ENCODE results near the gene MGST2. TPM values are rescaled to one million over a fixed set of nuclear protein-coding genes. Genes with fewer than 3 reads are reported as not detected.

MGST2 gene
- total and polyA plus RNA-seq, 4 donors: 69.6 to 170 (median 90.7) TPM

DNA sequence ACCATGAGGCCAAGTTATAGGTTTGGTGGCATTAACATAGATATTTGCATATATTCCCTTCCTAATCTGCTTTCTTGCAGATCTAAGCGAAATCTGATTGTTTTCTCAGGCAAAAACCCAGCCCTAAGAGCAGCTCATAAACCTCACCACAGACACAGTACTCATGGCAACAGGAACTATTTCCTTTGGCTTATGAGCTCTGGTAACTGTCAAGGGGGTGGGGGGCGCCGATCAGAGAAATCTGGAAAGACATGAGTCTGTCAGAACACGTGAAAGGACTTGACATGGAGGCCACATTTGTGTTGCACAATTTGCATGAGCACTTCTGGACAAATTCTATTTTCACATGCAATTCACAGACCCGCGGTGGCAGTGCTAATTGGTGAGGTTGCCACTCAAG lies 83.7 kb downstream of the MGST2 start:
- TF ChIP-seq GABPA (IDR thresholded peaks at IDR 0.05 in 1 of 2, conservative IDR thresholded peaks at IDR 0.05 in 1 of 2) (no peak), SP1 (IDR thresholded peaks at IDR 0.05) (no peak), FOXA1 (IDR thresholded peaks at IDR 0.05) (no peak), EGR1 (IDR thresholded peaks at IDR 0.05; ENCODE audit: low read depth in 2 of 2) (no peak), TAF1 (conservative IDR thresholded peaks at IDR 0.05) (no peak)
- TF ChIP-seq, protein P1, sequence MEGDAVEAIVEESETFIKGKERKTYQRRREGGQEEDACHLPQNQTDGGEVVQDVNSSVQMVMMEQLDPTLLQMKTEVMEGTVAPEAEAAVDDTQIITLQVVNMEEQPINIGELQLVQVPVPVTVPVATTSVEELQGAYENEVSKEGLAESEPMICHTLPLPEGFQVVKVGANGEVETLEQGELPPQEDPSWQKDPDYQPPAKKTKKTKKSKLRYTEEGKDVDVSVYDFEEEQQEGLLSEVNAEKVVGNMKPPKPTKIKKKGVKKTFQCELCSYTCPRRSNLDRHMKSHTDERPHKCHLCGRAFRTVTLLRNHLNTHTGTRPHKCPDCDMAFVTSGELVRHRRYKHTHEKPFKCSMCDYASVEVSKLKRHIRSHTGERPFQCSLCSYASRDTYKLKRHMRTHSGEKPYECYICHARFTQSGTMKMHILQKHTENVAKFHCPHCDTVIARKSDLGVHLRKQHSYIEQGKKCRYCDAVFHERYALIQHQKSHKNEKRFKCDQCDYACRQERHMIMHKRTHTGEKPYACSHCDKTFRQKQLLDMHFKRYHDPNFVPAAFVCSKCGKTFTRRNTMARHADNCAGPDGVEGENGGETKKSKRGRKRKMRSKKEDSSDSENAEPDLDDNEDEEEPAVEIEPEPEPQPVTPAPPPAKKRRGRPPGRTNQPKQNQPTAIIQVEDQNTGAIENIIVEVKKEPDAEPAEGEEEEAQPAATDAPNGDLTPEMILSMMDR (IDR thresholded peaks at IDR 0.05; ENCODE audit: low read depth, low read length, missing input control): no peak
- TF ChIP-seq, protein P2, sequence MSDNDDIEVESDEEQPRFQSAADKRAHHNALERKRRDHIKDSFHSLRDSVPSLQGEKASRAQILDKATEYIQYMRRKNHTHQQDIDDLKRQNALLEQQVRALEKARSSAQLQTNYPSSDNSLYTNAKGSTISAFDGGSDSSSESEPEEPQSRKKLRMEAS (IDR thresholded peaks at IDR 0.05): no peak
- Histone ChIP-seq H3K36me3 (ENCODE audit: control insufficient read depth in 4 of 4, insufficient read depth in 3 of 4, low read depth in 1 of 4, low read length in 3 of 4) (no peaks in the 10 kb centered on the region), H3K9me3 (ENCODE audit: control insufficient read depth in 4 of 4, low read length in 3 of 4) (no peaks in the 10 kb centered on the region), H3K27me3 (ENCODE audit: control insufficient read depth in 4 of 4, insufficient read depth in 4 of 4, low read length in 3 of 4) (no peaks in the 10 kb centered on the region), H3K4me1 (ENCODE audit: control insufficient read depth in 4 of 4, insufficient read depth in 4 of 4, low read length in 3 of 4) (no peaks in the 10 kb centered on the region), H3K9ac (ENCODE audit: low read depth in 1 of 2, low read length in 2 of 2) (no peak overlapping the region), H3K4me3 (ENCODE audit: low read depth in 1 of 3, low read length in 3 of 3) (no peak overlapping the region), H3K27ac (ENCODE audit: low read depth in 1 of 2, low read length in 2 of 2) (no peak overlapping the region)
- 88% methylated on average over 6 of the region's 6 CpGs for WGBS
- no peak for DNase-seq (ENCODE audit: low spot score)

DNA sequence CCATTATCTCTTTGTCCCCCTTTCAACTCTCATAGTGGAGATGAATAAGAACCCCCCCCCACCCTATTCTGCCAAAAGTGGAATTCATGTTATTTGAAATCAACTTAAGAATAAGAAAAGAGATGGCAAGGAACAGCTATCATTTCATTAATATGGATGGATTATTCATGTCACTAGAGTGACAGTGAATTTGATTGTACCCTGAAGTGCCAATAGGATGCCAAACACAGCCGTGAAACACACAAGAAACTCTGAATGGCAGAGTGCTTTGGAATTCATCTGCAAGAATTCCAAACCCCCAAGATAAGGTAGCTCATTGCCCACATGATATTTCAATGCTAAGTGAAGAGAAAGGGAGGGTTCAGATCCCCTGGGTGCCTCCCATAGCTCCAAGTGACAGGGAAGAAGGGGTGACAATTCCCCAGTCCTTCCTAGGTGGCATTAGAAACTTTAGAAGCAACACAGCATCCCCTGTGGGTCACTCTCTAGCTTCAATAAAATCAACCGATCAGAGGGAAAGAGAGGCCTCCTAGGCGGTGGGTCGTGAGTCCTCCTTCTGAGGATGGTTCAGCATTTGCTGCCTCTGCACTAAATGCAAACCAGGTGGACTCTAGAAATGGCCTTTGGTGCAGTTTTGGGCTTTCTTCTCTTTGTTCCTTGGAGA lies 84.3 kb downstream of the MGST2 start:
- no peaks in the 10 kb centered on the region for H3K36me3 ChIP-seq (ENCODE audit: control insufficient read depth in 4 of 4, insufficient read depth in 3 of 4, low read depth in 1 of 4, low read length in 3 of 4)
- no peaks in the 10 kb centered on the region for H3K4me1 ChIP-seq (ENCODE audit: control insufficient read depth in 4 of 4, insufficient read depth in 4 of 4, low read length in 3 of 4)
- TF ChIP-seq, protein P3, sequence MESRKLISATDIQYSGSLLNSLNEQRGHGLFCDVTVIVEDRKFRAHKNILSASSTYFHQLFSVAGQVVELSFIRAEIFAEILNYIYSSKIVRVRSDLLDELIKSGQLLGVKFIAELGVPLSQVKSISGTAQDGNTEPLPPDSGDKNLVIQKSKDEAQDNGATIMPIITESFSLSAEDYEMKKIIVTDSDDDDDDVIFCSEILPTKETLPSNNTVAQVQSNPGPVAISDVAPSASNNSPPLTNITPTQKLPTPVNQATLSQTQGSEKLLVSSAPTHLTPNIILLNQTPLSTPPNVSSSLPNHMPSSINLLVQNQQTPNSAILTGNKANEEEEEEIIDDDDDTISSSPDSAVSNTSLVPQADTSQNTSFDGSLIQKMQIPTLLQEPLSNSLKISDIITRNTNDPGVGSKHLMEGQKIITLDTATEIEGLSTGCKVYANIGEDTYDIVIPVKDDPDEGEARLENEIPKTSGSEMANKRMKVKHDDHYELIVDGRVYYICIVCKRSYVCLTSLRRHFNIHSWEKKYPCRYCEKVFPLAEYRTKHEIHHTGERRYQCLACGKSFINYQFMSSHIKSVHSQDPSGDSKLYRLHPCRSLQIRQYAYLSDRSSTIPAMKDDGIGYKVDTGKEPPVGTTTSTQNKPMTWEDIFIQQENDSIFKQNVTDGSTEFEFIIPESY (IDR thresholded peaks at IDR 0.05): no peak
- no peak for TF ChIP-seq RXRA (IDR thresholded peaks at IDR 0.05)
- TF ChIP-seq, protein P1 (IDR thresholded peaks at IDR 0.05; ENCODE audit: low read depth, low read length, missing input control): no peak
- TF ChIP-seq, protein P2 (IDR thresholded peaks at IDR 0.05): no peak
- no peaks in the 10 kb centered on the region for H3K9me3 ChIP-seq (ENCODE audit: control insufficient read depth in 4 of 4, low read length in 3 of 4)
- 96% methylated on average over 4 of the region's 4 CpGs for WGBS
- no peak for DNase-seq (ENCODE audit: low spot score)
- H3K27ac ChIP-seq (ENCODE audit: low read depth in 1 of 2, low read length in 2 of 2): no peak overlapping the region
- H3K4me3 ChIP-seq (ENCODE audit: low read depth in 1 of 3, low read length in 3 of 3): no peak overlapping the region
- H3K9ac ChIP-seq (ENCODE audit: low read depth in 1 of 2, low read length in 2 of 2): no peak overlapping the region
- no peaks in the 10 kb centered on the region for H3K27me3 ChIP-seq (ENCODE audit: control insufficient read depth in 4 of 4, insufficient read depth in 4 of 4, low read length in 3 of 4)
